Sigmoid colon (tissue), 7 donors: ENCODE data around the gene CD58. TPM values are rescaled to one million over a fixed set of nuclear protein-coding genes. Genes with fewer than 3 reads are reported as not detected.

Experiments
- DNase-seq: peaks from one replicate; pipeline ENCODE4 v3.0.0-alpha.2; 2019
- H3K27ac ChIP-seq, 4 donors: fragments of 200-600 bp; sonication (generic); one replicate each; pipeline ENCODE4 v1.5.1; 2016 to 2019; ENCODE audit warnings: mild to moderate bottlenecking in 1 of 4
- H3K27me3 ChIP-seq, 3 donors: fragments of 200-600 bp; sonication (generic); one replicate each; pipeline ENCODE4 v1.5.1; 2019; ENCODE audit warnings: mild to moderate bottlenecking in 1 of 3
- H3K36me3 ChIP-seq, 4 donors: fragments of 200-600 bp; sonication (generic); one replicate each; pipeline ENCODE4 v1.5.1; 2016 to 2019
- H3K4me1 ChIP-seq, 4 donors: fragments of 200-600 bp; sonication (generic); one replicate each; pipeline ENCODE4 v1.5.1; 2017 to 2019
- H3K4me3 ChIP-seq, 4 donors: fragments of 200-600 bp; sonication (generic); one replicate each; pipeline ENCODE4 v1.5.1; 2017 to 2019; ENCODE audit warnings: mild to moderate bottlenecking in 2 of 4, moderate library complexity in 1 of 4
- H3K9me3 ChIP-seq, 4 donors: fragments of 200-600 bp in 3 of 4; sonication (generic) in 3 of 4; one replicate each; pipeline versions ENCODE4 v1.5.1 to v1.6.1; 2013 to 2019
- EP300 ChIP-seq, 4 donors: sonication (generic); formaldehyde crosslinking; IDR thresholded peaks; one replicate each; pipeline ENCODE4 v1.6.1; 2017; ENCODE audit warnings: antibody characterized with exemption in 4 of 4
- POLR2A ChIP-seq, 2 donors: fragments of 450-650 bp; IDR thresholded peaks; one replicate each; pipeline ENCODE4 v1.6.1; 2016; ENCODE audit warnings: antibody characterized with exemption in 2 of 2, mild to moderate bottlenecking in 2 of 2, moderate library complexity in 2 of 2
- POLR2AphosphoS5 ChIP-seq, 4 donors: sonication (generic); formaldehyde crosslinking; IDR thresholded peaks; one replicate each; pipeline ENCODE4 v1.6.1; 2017; ENCODE audit warnings: antibody characterized with exemption in 4 of 4
- WGBS, 2 donors: extraction: QIAGEN DNeasy Blood & Tissue Kit; methylation state at CpG; one replicate each; pipeline ENCODE4 v1.1.7; 2013; 5-methylcytosine and 5-hydroxymethylcytosine counted together
- intact Hi-C: fragments of 100-400 bp; cut with DNase I; formaldehyde crosslinking; loops from one replicate; pipeline ENCODE4 v1.15.1; 2023
- polyA plus RNA-seq, 3 donors: library from polyadenylated mRNA; stranded (reverse); fragments of 200-250 nt; gene quantifications; one replicate each; pipeline ENCODE4 v1.2.3, GENCODE V29; 2013
- total RNA-seq, 4 donors: library from RNA; depleted of rRNA; stranded (reverse); fragments of >200 nt; gene quantifications; one replicate each; pipeline ENCODE4 v1.1.0, GENCODE V29; 2016
- TF ChIP-seq, protein P1 (sequence below), 4 experiments: fragments of 450-650 bp in 3 of 4; fragments of 200-600 bp in 1 of 4; IDR thresholded peaks; one replicate each; pipeline ENCODE4 v1.5.1; 2016 to 2019; ENCODE audit warnings: antibody characterized with exemption in 4 of 4, mild to moderate bottlenecking in 3 of 4, moderate library complexity in 2 of 4
- donor health status: healthy with polysubstance abuse.
- donor health status: Bipolar disorder and iron deficiency.
- donor health status: healthy.

The CD58 gene
- total and polyA plus RNA-seq, 7 donors, result 8.4 to 36.6 (median 19.6) TPM

- Histone ChIP-seq H3K27me3 (no peaks in the 10 kb centered on the region), H3K27ac (no peak overlapping the region), H3K9me3 (no peaks in the 10 kb centered on the region), H3K36me3 (no peaks in the 10 kb centered on the region), H3K4me3 (no peak overlapping the region), H3K4me1 (peaks cover 0 to 3% (median 0%) of the 10 kb centered on the region in 4 donors)
- DNase-seq, result no peak
- no peak for TF ChIP-seq POLR2AphosphoS5 (IDR thresholded peaks at IDR 0.05)
- TF ChIP-seq, protein P1, sequence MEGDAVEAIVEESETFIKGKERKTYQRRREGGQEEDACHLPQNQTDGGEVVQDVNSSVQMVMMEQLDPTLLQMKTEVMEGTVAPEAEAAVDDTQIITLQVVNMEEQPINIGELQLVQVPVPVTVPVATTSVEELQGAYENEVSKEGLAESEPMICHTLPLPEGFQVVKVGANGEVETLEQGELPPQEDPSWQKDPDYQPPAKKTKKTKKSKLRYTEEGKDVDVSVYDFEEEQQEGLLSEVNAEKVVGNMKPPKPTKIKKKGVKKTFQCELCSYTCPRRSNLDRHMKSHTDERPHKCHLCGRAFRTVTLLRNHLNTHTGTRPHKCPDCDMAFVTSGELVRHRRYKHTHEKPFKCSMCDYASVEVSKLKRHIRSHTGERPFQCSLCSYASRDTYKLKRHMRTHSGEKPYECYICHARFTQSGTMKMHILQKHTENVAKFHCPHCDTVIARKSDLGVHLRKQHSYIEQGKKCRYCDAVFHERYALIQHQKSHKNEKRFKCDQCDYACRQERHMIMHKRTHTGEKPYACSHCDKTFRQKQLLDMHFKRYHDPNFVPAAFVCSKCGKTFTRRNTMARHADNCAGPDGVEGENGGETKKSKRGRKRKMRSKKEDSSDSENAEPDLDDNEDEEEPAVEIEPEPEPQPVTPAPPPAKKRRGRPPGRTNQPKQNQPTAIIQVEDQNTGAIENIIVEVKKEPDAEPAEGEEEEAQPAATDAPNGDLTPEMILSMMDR (IDR thresholded peaks at IDR 0.05), result no peak
- no peak for TF ChIP-seq POLR2A (IDR thresholded peaks at IDR 0.05)
- TF ChIP-seq EP300 (IDR thresholded peaks at IDR 0.05), result no peak
- 94 to 95% methylated on average over 1 of the region's 1 CpG for WGBS, 2 donors
- intact Hi-C loops, result no loop called here
These were observed 83.2 kb downstream of the CD58 start for GRCh38 chr1:116487583-116487982.

- no peak for TF ChIP-seq EP300 (IDR thresholded peaks at IDR 0.05)
- TF ChIP-seq, protein P1 (IDR thresholded peaks at IDR 0.05), result no peak
- TF ChIP-seq POLR2A (IDR thresholded peaks at IDR 0.05), result no peak
- TF ChIP-seq POLR2AphosphoS5 (IDR thresholded peaks at IDR 0.05), result no peak
- H3K9me3 ChIP-seq, result no peaks in the 10 kb centered on the region
- DNase-seq, result no peak
- H3K4me3 ChIP-seq, result no peak overlapping the region
- no peaks in the 10 kb centered on the region for H3K36me3 ChIP-seq
- H3K4me1 ChIP-seq, result peaks cover 0 to 3% (median 0%) of the 10 kb centered on the region in 4 donors
- intact Hi-C loops, result no loop called here
- no peaks in the 10 kb centered on the region for H3K27me3 ChIP-seq
- no peak overlapping the region for H3K27ac ChIP-seq
These were observed 83.8 kb downstream of the CD58 start for GRCh38 chr1:116487031-116487430.

- DNase-seq, result no peak
- H3K9me3 ChIP-seq, result no peaks in the 10 kb centered on the region
- no peaks in the 10 kb centered on the region for H3K27me3 ChIP-seq
- TF ChIP-seq, protein P1 (IDR thresholded peaks at IDR 0.05), result no peak
- TF ChIP-seq POLR2AphosphoS5 (IDR thresholded peaks at IDR 0.05), result no peak
- no peak for TF ChIP-seq POLR2A (IDR thresholded peaks at IDR 0.05)
- no peak for TF ChIP-seq EP300 (IDR thresholded peaks at IDR 0.05)
- no peak overlapping the region for H3K4me3 ChIP-seq
- intact Hi-C loops, result no loop called here
- H3K27ac ChIP-seq, result no peak overlapping the region
- 74 to 87% methylated on average over 3 of the region's 3 CpGs for WGBS, 2 donors
- H3K36me3 ChIP-seq, result no peaks in the 10 kb centered on the region
- H3K4me1 ChIP-seq, result peaks cover 0 to 3% (median 0%) of the 10 kb centered on the region in 4 donors
These were observed 84.4 kb downstream of the CD58 start for GRCh38 chr1:116486424-116486823.

GRCh38 chr1:116485976-116486375 lies 84.8 kb downstream of the CD58 start:
- H3K27me3 ChIP-seq, result no peaks in the 10 kb centered on the region

More at GRCh38 chr1:116485976-116486375, 84.8 kb downstream of the CD58 start:
- no peaks in the 10 kb centered on the region for H3K9me3 ChIP-seq
- H3K27ac ChIP-seq, result no peak overlapping the region
- TF ChIP-seq POLR2AphosphoS5 (IDR thresholded peaks at IDR 0.05), result no peak
- no peak for TF ChIP-seq POLR2A (IDR thresholded peaks at IDR 0.05)
- TF ChIP-seq, protein P1 (IDR thresholded peaks at IDR 0.05), result no peak
- DNase-seq, result no peak
- no peaks in the 10 kb centered on the region for H3K36me3 ChIP-seq
- intact Hi-C loops, result loop anchor here (1.0 to 2.0 kb wide), 3 partner anchors 125 to 347 kb away; no protein-coding TSS in a partner anchor
- WGBS, 2 donors, result 91 to 95% methylated on average over 2 of the region's 2 CpGs
- H3K4me1 ChIP-seq, result peaks cover 0 to 3% (median 0%) of the 10 kb centered on the region in 4 donors
- no peak overlapping the region for H3K4me3 ChIP-seq
